Measurements from ENCODE around the gene DLG2.
"Not testable (repeated sequence)": the region's sequence is repeated elsewhere in the genome, so short reads cannot be mapped to it uniquely, and the experiment has no call there.

Gene DLG2

GRCh38 chr11:84398017-84398626, 1229.0 kb downstream of the DLG2 start:
- peak in 1 of 56 donors; percentile 8 for DNase-seq

GRCh38 chr11:84396521-84396920, 1230.6 kb downstream of the DLG2 start:
- DNase-seq, result no peak

GRCh38 chr11:84390441-84391078, 1236.6 kb downstream of the DLG2 start:
- DNase-seq, result no peak

- no peak for DNase-seq
These were observed 1237.4 kb downstream of the DLG2 start for GRCh38 chr11:84389696-84390095.

- peak in 37 of 56 donors; percentile 1 to 86 (median 24) for DNase-seq
These were observed 1242.4 kb downstream of the DLG2 start for GRCh38 chr11:84384731-84385130.

GRCh38 chr11:84383576-84383975, 1243.6 kb downstream of the DLG2 start:
- no peak for DNase-seq

GRCh38 chr11:84381666-84382065, 1245.5 kb downstream of the DLG2 start:
- DNase-seq, result no peak

GRCh38 chr11:84372381-84372950, 1254.7 kb downstream of the DLG2 start:
- no peak for DNase-seq

- no peak for DNase-seq
These were observed 1269.1 kb downstream of the DLG2 start for GRCh38 chr11:84358034-84358433.

GRCh38 chr11:84355911-84356310, 1271.2 kb downstream of the DLG2 start:
- DNase-seq, result no peak

GRCh38 chr11:84345597-84345996, 1281.5 kb downstream of the DLG2 start:
- no peak for DNase-seq

- DNase-seq, result no peak
These were observed 1282.1 kb downstream of the DLG2 start for GRCh38 chr11:84345027-84345426.

- no peak for DNase-seq
These were observed 1287.3 kb downstream of the DLG2 start for GRCh38 chr11:84339796-84340195.

- no peak for DNase-seq
These were observed 1293.9 kb downstream of the DLG2 start for GRCh38 chr11:84333221-84333620.

GRCh38 chr11:84322211-84322610, 1304.9 kb downstream of the DLG2 start:
- DNase-seq, result no peak

- no peak for DNase-seq
These were observed 1307.3 kb downstream of the DLG2 start for GRCh38 chr11:84319863-84320262.

- peak in 51 of 56 donors; percentile 13 to 87 (median 57) for DNase-seq
These were observed 1310.1 kb downstream of the DLG2 start for GRCh38 chr11:84316866-84317555.

- peak in 1 of 56 donors; percentile 24 for DNase-seq
These were observed 1313.2 kb downstream of the DLG2 start for GRCh38 chr11:84313830-84314359.

GRCh38 chr11:84310268-84310667, 1316.9 kb downstream of the DLG2 start:
- DNase-seq, result no peak

GRCh38 chr11:84308491-84308890, 1318.7 kb downstream of the DLG2 start:
- DNase-seq, result not testable (repeated sequence)

GRCh38 chr11:84300092-84300491, 1327.1 kb downstream of the DLG2 start:
- no peak for DNase-seq

- no peak for DNase-seq
These were observed 1329.6 kb downstream of the DLG2 start for GRCh38 chr11:84297570-84297969.

Measured in amygdala (tissue), 56 donors.